ENCODE data around the gene RGL4. TPM values are rescaled to one million over a fixed set of nuclear protein-coding genes. Genes with fewer than 3 reads are reported as not detected.

Gene RGL4
- total and polyA plus RNA-seq, 2 of the 13 experiments (the other 11 are each of a cell fraction or from before 2014, with no cell fraction given), result not detected

DNA sequence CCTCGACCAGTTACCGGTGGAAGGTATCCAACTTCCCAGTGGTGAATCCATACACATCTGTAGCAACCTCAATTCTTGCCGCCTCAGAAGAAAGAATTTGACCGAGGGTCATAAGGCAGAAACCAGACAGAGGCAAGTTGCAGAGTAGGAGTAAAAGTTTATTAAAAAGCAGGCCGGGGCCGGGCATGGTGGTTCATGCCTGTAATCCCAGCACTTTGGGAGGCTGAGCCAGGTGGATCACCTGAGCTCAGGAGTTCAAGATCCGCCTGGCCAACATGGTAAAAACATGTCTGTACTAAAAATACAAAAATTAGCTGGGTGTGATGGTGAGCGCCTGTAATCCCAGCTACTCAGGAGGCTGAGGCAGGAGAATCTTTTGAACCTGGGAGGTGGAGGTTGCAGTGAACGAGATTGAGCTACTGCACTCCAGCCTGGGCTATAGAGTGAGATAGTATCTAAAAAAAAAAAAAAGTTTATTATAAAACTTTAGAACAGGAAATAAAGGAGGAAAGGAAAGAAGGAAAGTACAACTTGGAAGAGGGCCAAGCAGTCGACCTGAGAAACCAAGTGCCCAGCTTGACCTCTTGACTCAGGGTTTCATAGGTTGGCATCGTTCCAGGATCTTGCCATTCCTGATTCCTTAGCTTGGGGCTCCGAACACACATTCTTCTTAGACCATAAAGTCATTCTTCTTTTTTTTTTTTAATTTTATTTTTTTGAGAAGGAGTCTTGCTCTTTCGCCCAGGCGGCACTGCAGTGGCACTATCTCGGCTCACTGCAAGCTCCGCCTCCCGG, 27.8 kb downstream of the RGL4 start:
- Histone ChIP-seq H3K27me3 (ENCODE audit: control insufficient read depth in 1 of 2, insufficient read depth in 2 of 2, low read length in 2 of 2) (no peaks in the 10 kb centered on the region), H4K20me1 (ENCODE audit: insufficient read depth, low read length) (no peaks in the 10 kb centered on the region), H3K79me2 (ENCODE audit: insufficient read depth, low read length) (peaks cover 6% of the 10 kb centered on the region), H3K9me3 (ENCODE audit: low read length) (no peaks in the 10 kb centered on the region), H3K4me3 (replicated peaks in 1 of 3; ENCODE audit: insufficient read depth in 1 of 3, low read depth in 2 of 3, low read length in 3 of 3) (no peak overlapping the region), H2AFZ (ENCODE audit: low read length) (no peak overlapping the region), H3K36me3 (replicated peaks in 1 of 2; ENCODE audit: control insufficient read depth in 1 of 2, insufficient read depth in 2 of 2, low read length in 2 of 2) (peaks cover 1 to 9% of the 10 kb centered on the region in 2 experiments; a peak in 2 of 5 replicates), H3K4me1 (ENCODE audit: insufficient read depth, low read length) (peaks cover 28% of the 10 kb centered on the region), H3K27ac (ENCODE audit: extremely low read length, insufficient read depth, low read length) (no peak overlapping the region), H3K4me2 (ENCODE audit: low read depth, low read length) (no peak overlapping the region), H3K9ac (ENCODE audit: insufficient read depth, low read depth, low read length) (no peak overlapping the region)
- FAIRE-seq, result no peak
- intact Hi-C loops (cut with micrococcal nuclease; ENCODE audit: unreplicated experiment), result no loop called here
- in situ Hi-C loops (cut with HindIII; ENCODE audit: extremely low pct_ligation_motif_present, low pct_unique_long_range_greater_than_20kb), result no loop called here
- TF ChIP-seq SMARCC2 (IDR thresholded peaks at IDR 0.05), result no peak
- TF ChIP-seq, protein P1, sequence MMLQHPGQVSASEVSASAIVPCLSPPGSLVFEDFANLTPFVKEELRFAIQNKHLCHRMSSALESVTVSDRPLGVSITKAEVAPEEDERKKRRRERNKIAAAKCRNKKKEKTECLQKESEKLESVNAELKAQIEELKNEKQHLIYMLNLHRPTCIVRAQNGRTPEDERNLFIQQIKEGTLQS (CRISPR knock-in tag; IDR thresholded peaks at IDR 0.05), result no peak
- DNase-seq (ENCODE audit: low spot score), result no peak
- ChIA-PET POLR2A (interaction anchor here (0.7 kb wide), 1 partner anchor 151 kb away, joined by 4 read pairs; no protein-coding TSS in a partner anchor), CTCF (ENCODE audit: low intra/inter-chr PET ratio, low total read pairs) (no interaction called here)
- ATAC-seq, result no peak
- 70% methylated on average over 17 of the region's 17 CpGs for WGBS (ENCODE audit: low lambda C conversion rate)
- BruUV-seq (replicated peaks), result no TSS peak

DNA sequence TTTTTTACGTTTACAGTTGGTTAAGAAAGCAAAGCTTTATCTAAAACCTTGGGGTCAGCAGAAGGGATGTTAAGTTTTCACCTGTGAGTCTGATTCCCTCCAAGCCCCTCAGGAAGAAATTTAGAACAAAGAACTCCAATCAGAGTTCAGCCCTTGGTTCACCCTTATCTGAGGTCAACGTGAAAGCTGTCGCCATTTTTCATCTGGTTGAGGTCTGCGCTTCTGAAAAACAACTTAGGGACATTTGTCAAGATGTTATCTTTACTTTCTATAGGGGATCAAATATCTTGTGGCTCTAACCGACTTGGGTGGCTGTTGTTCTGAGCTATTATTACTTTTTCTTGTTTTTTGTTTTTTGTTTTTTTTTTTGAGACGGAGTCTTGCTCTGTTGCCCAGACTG, 30.0 kb downstream of the RGL4 start:
- no TSS peak for BruUV-seq (replicated peaks)
- ChIA-PET CTCF (ENCODE audit: low intra/inter-chr PET ratio, low total read pairs) (no interaction called here), POLR2A (no interaction called here)
- Histone ChIP-seq H3K4me2 (ENCODE audit: low read depth, low read length) (no peak overlapping the region), H3K27me3 (ENCODE audit: control insufficient read depth in 1 of 2, insufficient read depth in 2 of 2, low read length in 2 of 2) (no peaks in the 10 kb centered on the region), H4K20me1 (ENCODE audit: insufficient read depth, low read length) (no peaks in the 10 kb centered on the region), H3K4me3 (replicated peaks in 1 of 3; ENCODE audit: insufficient read depth in 1 of 3, low read depth in 2 of 3, low read length in 3 of 3) (no peak overlapping the region), H3K4me1 (ENCODE audit: insufficient read depth, low read length) (peaks cover 23% of the 10 kb centered on the region), H2AFZ (ENCODE audit: low read length) (no peak overlapping the region), H3K27ac (ENCODE audit: extremely low read length, insufficient read depth, low read length) (no peak overlapping the region), H3K79me2 (ENCODE audit: insufficient read depth, low read length) (peaks cover 6% of the 10 kb centered on the region), H3K36me3 (replicated peaks in 1 of 2; ENCODE audit: control insufficient read depth in 1 of 2, insufficient read depth in 2 of 2, low read length in 2 of 2) (no peaks in the 10 kb centered on the region), H3K9ac (ENCODE audit: insufficient read depth, low read depth, low read length) (no peak overlapping the region), H3K9me3 (ENCODE audit: low read length) (no peaks in the 10 kb centered on the region)
- intact Hi-C loops (cut with micrococcal nuclease; ENCODE audit: unreplicated experiment), result no loop called here
- no peak for FAIRE-seq
- in situ Hi-C loops (cut with HindIII; ENCODE audit: extremely low pct_ligation_motif_present, low pct_unique_long_range_greater_than_20kb), result no loop called here
- ATAC-seq, result no peak
- no peak for TF ChIP-seq RAD51 (IDR thresholded peaks at IDR 0.05; ENCODE audit: borderline replicate concordance)
- TF ChIP-seq DNMT3B (CRISPR knock-in tag; conservative IDR thresholded peaks at IDR 0.05), result no peak
- TF ChIP-seq, protein P2, sequence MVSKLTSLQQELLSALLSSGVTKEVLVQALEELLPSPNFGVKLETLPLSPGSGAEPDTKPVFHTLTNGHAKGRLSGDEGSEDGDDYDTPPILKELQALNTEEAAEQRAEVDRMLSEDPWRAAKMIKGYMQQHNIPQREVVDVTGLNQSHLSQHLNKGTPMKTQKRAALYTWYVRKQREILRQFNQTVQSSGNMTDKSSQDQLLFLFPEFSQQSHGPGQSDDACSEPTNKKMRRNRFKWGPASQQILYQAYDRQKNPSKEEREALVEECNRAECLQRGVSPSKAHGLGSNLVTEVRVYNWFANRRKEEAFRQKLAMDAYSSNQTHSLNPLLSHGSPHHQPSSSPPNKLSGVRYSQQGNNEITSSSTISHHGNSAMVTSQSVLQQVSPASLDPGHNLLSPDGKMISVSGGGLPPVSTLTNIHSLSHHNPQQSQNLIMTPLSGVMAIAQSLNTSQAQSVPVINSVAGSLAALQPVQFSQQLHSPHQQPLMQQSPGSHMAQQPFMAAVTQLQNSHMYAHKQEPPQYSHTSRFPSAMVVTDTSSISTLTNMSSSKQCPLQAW (CRISPR knock-in tag; IDR thresholded peaks at IDR 0.05), result no peak
- WGBS (ENCODE audit: low lambda C conversion rate), result 62% methylated on average over 6 of the region's 6 CpGs
- DNase-seq (ENCODE audit: low spot score), result no peak
